Measurements from ENCODE around the gene MED27. TPM values are rescaled to one million over a fixed set of nuclear protein-coding genes. Genes with fewer than 3 reads are reported as not detected.

MED27 gene
- total RNA-seq, 1 donor from 2014 or later = 34.5 TPM

GRCh38 chr9:131817627-131818026 lies 262.0 kb downstream of the MED27 start:
- no peaks in the 10 kb centered on the region for H3K36me3 ChIP-seq (ENCODE audit: control insufficient read depth, insufficient read depth, low read length)
- no peak for DNase-seq (ENCODE audit: low read depth)
- no peak overlapping the region for H3K4me3 ChIP-seq (ENCODE audit: low read depth, low read length)
- H3K27me3 ChIP-seq (ENCODE audit: control insufficient read depth, insufficient read depth, low read length) = peaks cover 23% of the 10 kb centered on the region
- TF ChIP-seq CTCF (IDR thresholded peaks at IDR 0.05; ENCODE audit: insufficient read depth, low read length, poor library complexity, severe bottlenecking) = no peak

- H3K36me3 ChIP-seq (ENCODE audit: control insufficient read depth, insufficient read depth, low read length) = no peaks in the 10 kb centered on the region
- no peak overlapping the region for H3K4me3 ChIP-seq (ENCODE audit: low read depth, low read length)
- TF ChIP-seq CTCF (IDR thresholded peaks at IDR 0.05; ENCODE audit: insufficient read depth, low read length, poor library complexity, severe bottlenecking) = no peak
- no peak for DNase-seq (ENCODE audit: low read depth)
- peaks cover 25% of the 10 kb centered on the region for H3K27me3 ChIP-seq (ENCODE audit: control insufficient read depth, insufficient read depth, low read length)
These were observed 262.6 kb downstream of the MED27 start for GRCh38 chr9:131817073-131817472.

GRCh38 chr9:131815970-131816873 lies 263.4 kb downstream of the MED27 start:
- Histone ChIP-seq H3K27me3 (ENCODE audit: control insufficient read depth, insufficient read depth, low read length) (peaks cover 24% of the 10 kb centered on the region), H3K4me3 (ENCODE audit: low read depth, low read length) (no peak overlapping the region), H3K36me3 (ENCODE audit: control insufficient read depth, insufficient read depth, low read length) (no peaks in the 10 kb centered on the region)
- no peak for DNase-seq (ENCODE audit: low read depth)
- TF ChIP-seq CTCF (IDR thresholded peaks at IDR 0.05; ENCODE audit: insufficient read depth, low read length, poor library complexity, severe bottlenecking) = no peak

- Histone ChIP-seq H3K4me3 (ENCODE audit: low read depth, low read length) (no peak overlapping the region), H3K27me3 (ENCODE audit: control insufficient read depth, insufficient read depth, low read length) (peaks cover 26% of the 10 kb centered on the region), H3K36me3 (ENCODE audit: control insufficient read depth, insufficient read depth, low read length) (no peaks in the 10 kb centered on the region)
- DNase-seq (ENCODE audit: low read depth) = no peak
- no peak for TF ChIP-seq CTCF (IDR thresholded peaks at IDR 0.05; ENCODE audit: insufficient read depth, low read length, poor library complexity, severe bottlenecking)
These were observed 265.0 kb downstream of the MED27 start for GRCh38 chr9:131814707-131815106.

GRCh38 chr9:131813116-131813515 lies 266.6 kb downstream of the MED27 start:
- Histone ChIP-seq H3K27me3 (ENCODE audit: control insufficient read depth, insufficient read depth, low read length) (peaks cover 29% of the 10 kb centered on the region), H3K36me3 (ENCODE audit: control insufficient read depth, insufficient read depth, low read length) (no peaks in the 10 kb centered on the region), H3K4me3 (ENCODE audit: low read depth, low read length) (no peak overlapping the region)
- TF ChIP-seq CTCF (IDR thresholded peaks at IDR 0.05; ENCODE audit: insufficient read depth, low read length, poor library complexity, severe bottlenecking) = no peak
- no peak for DNase-seq (ENCODE audit: low read depth)

All from kidney epithelial cell (primary cell).